Upper lobe of left lung (tissue), 4 donors: ENCODE measurements around the gene GON4L.

ENCODE experiments used
- EP300 ChIP-seq, 4 donors: sonication (generic); formaldehyde crosslinking; IDR thresholded peaks; one replicate each; pipeline ENCODE4 v1.5.1; 2017; ENCODE audit warnings: antibody characterized with exemption in 4 of 4, control low read depth in 2 of 4
- POLR2A ChIP-seq, 4 donors: fragments of 450-650 bp; IDR thresholded peaks; one replicate each; pipeline ENCODE4 v1.5.1; 2016 to 2017; ENCODE audit warnings: antibody characterized with exemption in 4 of 4, mild to moderate bottlenecking in 2 of 4
- POLR2AphosphoS5 ChIP-seq, 2 donors: sonication (generic); formaldehyde crosslinking; IDR thresholded peaks; one replicate each; pipeline ENCODE4 v1.5.1; 2017; ENCODE audit warnings: antibody characterized with exemption in 2 of 2
- TF ChIP-seq, protein P1 (sequence below), 6 experiments: fragments of 450-650 bp in 4 of 6; fragments of 200-600 bp in 2 of 6; sonication (generic) in 2 of 6; IDR thresholded peaks; one replicate each; pipeline ENCODE4 v1.5.1; 2016 to 2019; ENCODE audit warnings: antibody characterized with exemption in 6 of 6

DNA sequence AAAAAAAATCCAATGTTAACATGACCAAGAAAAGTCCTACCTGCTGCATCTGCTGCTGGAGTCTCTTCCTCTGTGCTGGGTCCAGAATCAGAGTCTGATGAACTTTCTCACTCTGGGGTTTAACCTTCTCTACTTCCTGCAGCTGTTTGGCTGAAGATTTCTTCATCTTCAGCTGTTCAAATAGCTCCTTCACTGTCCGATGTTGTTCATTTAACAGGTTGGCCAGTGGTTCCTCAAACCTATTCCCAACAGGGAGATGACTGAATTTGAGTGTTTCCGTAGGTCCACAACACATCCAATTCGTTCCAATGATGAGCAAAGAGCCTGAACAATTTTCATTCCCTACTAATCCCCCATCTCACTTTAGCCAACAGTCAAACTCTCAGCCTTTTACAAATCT, 79.4 kb downstream of the GON4L start:
- TF ChIP-seq POLR2A (IDR thresholded peaks at IDR 0.05) (no peak), POLR2AphosphoS5 (IDR thresholded peaks at IDR 0.05) (no peak), EP300 (IDR thresholded peaks at IDR 0.05) (no peak)
- TF ChIP-seq, protein P1, sequence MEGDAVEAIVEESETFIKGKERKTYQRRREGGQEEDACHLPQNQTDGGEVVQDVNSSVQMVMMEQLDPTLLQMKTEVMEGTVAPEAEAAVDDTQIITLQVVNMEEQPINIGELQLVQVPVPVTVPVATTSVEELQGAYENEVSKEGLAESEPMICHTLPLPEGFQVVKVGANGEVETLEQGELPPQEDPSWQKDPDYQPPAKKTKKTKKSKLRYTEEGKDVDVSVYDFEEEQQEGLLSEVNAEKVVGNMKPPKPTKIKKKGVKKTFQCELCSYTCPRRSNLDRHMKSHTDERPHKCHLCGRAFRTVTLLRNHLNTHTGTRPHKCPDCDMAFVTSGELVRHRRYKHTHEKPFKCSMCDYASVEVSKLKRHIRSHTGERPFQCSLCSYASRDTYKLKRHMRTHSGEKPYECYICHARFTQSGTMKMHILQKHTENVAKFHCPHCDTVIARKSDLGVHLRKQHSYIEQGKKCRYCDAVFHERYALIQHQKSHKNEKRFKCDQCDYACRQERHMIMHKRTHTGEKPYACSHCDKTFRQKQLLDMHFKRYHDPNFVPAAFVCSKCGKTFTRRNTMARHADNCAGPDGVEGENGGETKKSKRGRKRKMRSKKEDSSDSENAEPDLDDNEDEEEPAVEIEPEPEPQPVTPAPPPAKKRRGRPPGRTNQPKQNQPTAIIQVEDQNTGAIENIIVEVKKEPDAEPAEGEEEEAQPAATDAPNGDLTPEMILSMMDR (IDR thresholded peaks at IDR 0.05) = no peak
